Retina (tissue), 1 donor: ENCODE data around the gene MAP3K20.
"Not testable (repeated sequence)": the region's sequence is repeated elsewhere in the genome, so short reads cannot be mapped to it uniquely, and the experiment has no call there.

Source experiments
- DNase-seq: peaks from one replicate; pipeline ENCODE4 v3.0.0-alpha.2; 2016

MAP3K20 gene

GRCh38 chr2:173126819-173127218, 51.2 kb downstream of the MAP3K20 start:
- no peak for DNase-seq

- not testable (repeated sequence) for DNase-seq
These were observed 52.5 kb downstream of the MAP3K20 start for GRCh38 chr2:173128132-173128531.

- DNase-seq = peak; percentile 7
These were observed 55.1 kb downstream of the MAP3K20 start for GRCh38 chr2:173130496-173131465.

GRCh38 chr2:173132531-173132930, 56.9 kb downstream of the MAP3K20 start:
- no peak for DNase-seq

- no peak for DNase-seq
These were observed 59.1 kb downstream of the MAP3K20 start for GRCh38 chr2:173134703-173135102.

- DNase-seq = no peak
These were observed 60.4 kb downstream of the MAP3K20 start for GRCh38 chr2:173136067-173136466.

GRCh38 chr2:173136599-173136998, 61.0 kb downstream of the MAP3K20 start:
- peak; percentile 4 for DNase-seq

- DNase-seq = no peak
These were observed 62.0 kb downstream of the MAP3K20 start for GRCh38 chr2:173137610-173138009.

- DNase-seq = no peak
These were observed 63.3 kb downstream of the MAP3K20 start for GRCh38 chr2:173138962-173139361.

GRCh38 chr2:173141666-173142065, 66.0 kb downstream of the MAP3K20 start:
- DNase-seq = no peak

GRCh38 chr2:173145454-173145853, 69.8 kb downstream of the MAP3K20 start:
- DNase-seq = no peak

- DNase-seq = no peak
These were observed 70.9 kb downstream of the MAP3K20 start for GRCh38 chr2:173146590-173146989.

GRCh38 chr2:173148520-173148919, 72.9 kb downstream of the MAP3K20 start:
- DNase-seq = no peak

- no peak for DNase-seq
These were observed 73.8 kb downstream of the MAP3K20 start for GRCh38 chr2:173149491-173149890.

- DNase-seq = no peak
These were observed 74.4 kb downstream of the MAP3K20 start for GRCh38 chr2:173150087-173150486.

- no peak for DNase-seq
These were observed 75.3 kb downstream of the MAP3K20 start for GRCh38 chr2:173150963-173151362.

- no peak for DNase-seq
These were observed 76.2 kb downstream of the MAP3K20 start for GRCh38 chr2:173151671-173152401.

- DNase-seq = no peak
These were observed 77.7 kb downstream of the MAP3K20 start for GRCh38 chr2:173153301-173153885.

- DNase-seq = no peak
These were observed 82.1 kb downstream of the MAP3K20 start for GRCh38 chr2:173157676-173158293.

GRCh38 chr2:173159791-173160463, 84.3 kb downstream of the MAP3K20 start:
- no peak for DNase-seq

GRCh38 chr2:173160618-173161017, 85.0 kb downstream of the MAP3K20 start:
- DNase-seq = no peak

GRCh38 chr2:173161040-173161439, 85.4 kb downstream of the MAP3K20 start:
- DNase-seq = no peak
